ENCODE data around the gene ADGRF3.

DNA sequence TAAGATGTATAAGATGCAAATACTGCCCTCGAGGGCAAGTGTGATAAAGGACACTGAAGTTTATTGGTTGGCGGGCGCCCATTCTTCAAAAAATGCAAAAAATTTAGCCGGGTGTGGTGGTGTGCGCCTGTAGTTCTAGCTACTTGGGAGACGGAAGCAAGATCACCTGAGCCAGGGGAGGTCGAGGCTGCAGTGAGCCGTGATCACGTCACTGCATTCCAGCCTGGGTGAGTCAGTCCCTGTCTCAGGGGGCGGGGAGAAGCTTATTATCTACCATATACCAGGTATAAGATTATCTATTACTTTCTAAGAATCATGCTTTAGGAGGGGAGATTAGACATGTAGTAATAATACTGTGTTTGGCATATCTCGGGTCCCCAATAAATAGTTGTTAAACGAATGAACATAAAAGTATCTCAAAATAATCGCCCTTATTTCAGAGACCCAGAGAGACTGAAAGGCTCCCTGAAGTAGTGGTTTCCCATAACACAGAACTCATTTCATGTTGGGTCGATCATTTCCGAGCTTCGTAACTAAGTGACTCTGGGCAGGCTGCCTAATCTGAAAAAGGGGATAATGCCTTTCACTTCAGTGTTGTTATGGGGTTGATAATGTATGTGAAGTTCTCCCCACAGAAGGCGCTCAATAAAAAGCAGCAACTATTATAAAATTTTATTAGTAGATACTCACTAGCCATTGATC is 1.9 kb downstream of the ADGRF3 start:
- TF ChIP-seq CTCF (IDR thresholded peaks at IDR 0.05), result no peak
- no peak for TF ChIP-seq POLR2A (IDR thresholded peaks at IDR 0.05)

Measured in uterus (tissue), 2 donors.